Fibroblast of lung (primary cell): ENCODE data around the gene SDK2. TPM values are rescaled to one million over a fixed set of nuclear protein-coding genes. Genes with fewer than 3 reads are reported as not detected.

ENCODE experiments used
- DNase-seq, 2 donors: peaks; one replicate each; pipeline versions ENCODE4 v3.0.0 to v3.0.0-alpha.2; 2010; ENCODE audit warnings: low read depth in 2 of 2
- H2AFZ ChIP-seq: 2 replicates; pipeline ENCODE4 v1.5.1; 2012; ENCODE audit warnings: low read length, control low read depth, inconsistent platforms
- H3K27ac ChIP-seq: 2 replicates; pipeline ENCODE4 v1.5.1; 2011; ENCODE audit warnings: low read length, control low read depth; ENCODE audit not compliant: insufficient read depth
- H3K27me3 ChIP-seq: 2 replicates; pipeline ENCODE4 v1.5.1; 2011; ENCODE audit warnings: mild to moderate bottlenecking, low read length; ENCODE audit not compliant: control insufficient read depth, insufficient read depth
- H3K36me3 ChIP-seq: 2 replicates; pipeline ENCODE4 v1.5.1; 2011; ENCODE audit warnings: low read length; ENCODE audit not compliant: control insufficient read depth, insufficient read depth
- H3K4me1 ChIP-seq: 2 replicates; pipeline ENCODE4 v1.5.1; 2011; ENCODE audit warnings: low read length; ENCODE audit not compliant: control insufficient read depth, insufficient read depth; ENCODE audit errors: extremely low read depth
- H3K4me2 ChIP-seq: 2 replicates; pipeline ENCODE4 v1.5.1; 2011; ENCODE audit warnings: low read length, control low read depth; ENCODE audit not compliant: insufficient read depth; ENCODE audit errors: extremely low read depth
- H3K4me3 ChIP-seq, 4 experiments: fragments of 200-600 bp in 1 of 4; sonication (generic) in 1 of 4; replicated peaks in 1 of 4; 2 replicates each; pipeline ENCODE4 v1.5.1; 2011 to 2016; ENCODE audit warnings: low read length in 4 of 4, low read depth in 3 of 4, mild to moderate bottlenecking in 3 of 4, control low read depth in 2 of 4, inconsistent platforms in 1 of 4, mixed read lengths in 1 of 4; ENCODE audit not compliant: insufficient read depth in 1 of 4; ENCODE audit errors: control extremely low read depth in 1 of 4
- H3K79me2 ChIP-seq: 2 replicates; pipeline ENCODE4 v1.5.1; 2012; ENCODE audit warnings: mild to moderate bottlenecking, low read length, inconsistent platforms; ENCODE audit not compliant: control insufficient read depth, insufficient read depth
- H3K9ac ChIP-seq: 2 replicates; pipeline ENCODE4 v1.5.1; 2011; ENCODE audit warnings: mild to moderate bottlenecking, low read length, control low read depth; ENCODE audit not compliant: insufficient read depth
- H3K9me3 ChIP-seq: 2 replicates; pipeline ENCODE4 v1.5.1; 2012; ENCODE audit warnings: low read depth, low read length; ENCODE audit not compliant: control insufficient read depth, insufficient read depth
- H4K20me1 ChIP-seq: 2 replicates; pipeline ENCODE4 v1.5.1; 2011; ENCODE audit warnings: low read length; ENCODE audit not compliant: control insufficient read depth, insufficient read depth; ENCODE audit errors: extremely low read depth
- EZH2 ChIP-seq: IDR thresholded peaks from 2 replicates; pipeline ENCODE4 v1.5.1; 2012; ENCODE audit warnings: low read length, control low read depth, mild to moderate bottlenecking; ENCODE audit errors: missing control alignments
- polyA plus RNA-seq, 2 donors: library from polyadenylated mRNA; depleted of rRNA in 1 of 2; stranded (reverse) in 1 of 2; unstranded in 1 of 2; fragments of >200 nt; gene quantifications; 2 replicates each; pipeline ENCODE4 v1.2.1, GENCODE V29; 2011 to 2012; ENCODE audit warnings: missing spikeins in 1 of 2
- total RNA-seq: library from RNA; depleted of rRNA; stranded (reverse); fragments of >200 nt; gene quantifications from 2 replicates; pipeline ENCODE4 v1.2.1, GENCODE V29; 2014
- TF ChIP-seq, protein P1 (sequence below), 2 donors: IDR thresholded peaks in 1 of 2; conservative IDR thresholded peaks in 1 of 2; 1 replicate in 1 of 2; 2 replicates in 1 of 2; pipeline ENCODE4 v1.5.1; 2011 to 2012; ENCODE audit warnings: low read length in 2 of 2, control low read depth in 1 of 2, inconsistent platforms in 1 of 2, low read depth in 1 of 2, mild to moderate bottlenecking in 1 of 2

SDK2 gene
- total and polyA plus RNA-seq, 2 donors (not counting 1 experiment from before 2014, with no cell fraction given): under 0.01 to 0.01 TPM

DNA sequence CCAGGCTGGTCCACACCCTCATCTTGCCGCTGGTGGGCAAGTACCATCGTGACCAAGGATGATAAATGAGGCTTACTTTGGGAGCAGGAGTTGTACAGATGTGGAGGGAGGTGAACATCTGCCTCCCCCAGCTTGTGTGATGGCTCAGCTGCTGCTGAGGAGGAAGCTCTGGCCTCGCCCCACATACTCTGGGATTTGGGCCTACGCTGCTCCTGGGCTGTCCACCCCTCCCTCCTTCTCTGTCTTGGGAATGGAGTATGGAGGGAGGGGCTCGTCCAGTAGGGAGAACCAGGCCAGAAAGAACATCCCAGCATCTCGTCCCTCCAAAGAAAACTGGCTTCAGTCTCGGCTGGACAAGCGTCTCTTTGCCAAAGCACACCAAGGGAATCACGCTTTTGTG is 197.6 kb downstream of the SDK2 start:
- Histone ChIP-seq H4K20me1 (no peaks in the 10 kb centered on the region), H3K4me2 (no peak overlapping the region), H3K36me3 (no peaks in the 10 kb centered on the region), H3K27me3 (no peaks in the 10 kb centered on the region), H3K9ac (no peak overlapping the region), H2AFZ (no peak overlapping the region), H3K4me1 (no peaks in the 10 kb centered on the region), H3K9me3 (no peaks in the 10 kb centered on the region), H3K4me3 (no peak overlapping the region), H3K27ac (no peak overlapping the region), H3K79me2 (no peaks in the 10 kb centered on the region)
- no peak for DNase-seq
- no peak for TF ChIP-seq EZH2
- TF ChIP-seq, protein P1, sequence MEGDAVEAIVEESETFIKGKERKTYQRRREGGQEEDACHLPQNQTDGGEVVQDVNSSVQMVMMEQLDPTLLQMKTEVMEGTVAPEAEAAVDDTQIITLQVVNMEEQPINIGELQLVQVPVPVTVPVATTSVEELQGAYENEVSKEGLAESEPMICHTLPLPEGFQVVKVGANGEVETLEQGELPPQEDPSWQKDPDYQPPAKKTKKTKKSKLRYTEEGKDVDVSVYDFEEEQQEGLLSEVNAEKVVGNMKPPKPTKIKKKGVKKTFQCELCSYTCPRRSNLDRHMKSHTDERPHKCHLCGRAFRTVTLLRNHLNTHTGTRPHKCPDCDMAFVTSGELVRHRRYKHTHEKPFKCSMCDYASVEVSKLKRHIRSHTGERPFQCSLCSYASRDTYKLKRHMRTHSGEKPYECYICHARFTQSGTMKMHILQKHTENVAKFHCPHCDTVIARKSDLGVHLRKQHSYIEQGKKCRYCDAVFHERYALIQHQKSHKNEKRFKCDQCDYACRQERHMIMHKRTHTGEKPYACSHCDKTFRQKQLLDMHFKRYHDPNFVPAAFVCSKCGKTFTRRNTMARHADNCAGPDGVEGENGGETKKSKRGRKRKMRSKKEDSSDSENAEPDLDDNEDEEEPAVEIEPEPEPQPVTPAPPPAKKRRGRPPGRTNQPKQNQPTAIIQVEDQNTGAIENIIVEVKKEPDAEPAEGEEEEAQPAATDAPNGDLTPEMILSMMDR (conservative IDR thresholded peaks at IDR 0.05 in 1 of 2, IDR thresholded peaks at IDR 0.05 in 1 of 2; ENCODE audit: low read depth in 1 of 2, low read length in 2 of 2): no peak

DNA sequence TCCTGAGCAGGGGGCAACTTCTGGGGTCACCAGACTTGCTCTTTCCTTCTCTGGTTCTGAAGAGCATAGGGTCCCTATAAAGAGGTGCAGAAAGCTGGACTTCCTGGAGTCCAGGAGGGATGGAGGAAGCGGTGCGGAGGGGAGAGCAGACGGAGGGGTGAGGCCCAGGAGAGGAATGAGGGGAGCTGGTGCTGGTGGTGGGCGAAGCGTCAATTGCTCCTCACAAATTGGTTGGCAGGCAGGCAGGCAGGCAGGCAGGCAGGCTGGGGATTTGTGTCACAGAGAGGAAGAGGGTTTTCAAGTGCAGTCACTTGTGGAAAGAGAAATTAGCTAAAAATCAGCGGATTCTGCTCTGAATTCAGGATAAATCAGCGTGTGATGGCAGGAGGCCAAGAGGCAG is 198.8 kb downstream of the SDK2 start:
- DNase-seq: no peak
- no peak overlapping the region for H3K9ac ChIP-seq
- TF ChIP-seq, protein P1 (conservative IDR thresholded peaks at IDR 0.05 in 1 of 2, IDR thresholded peaks at IDR 0.05 in 1 of 2; ENCODE audit: low read depth in 1 of 2, low read length in 2 of 2): no peak
- TF ChIP-seq EZH2: no peak
- no peaks in the 10 kb centered on the region for H3K36me3 ChIP-seq
- H3K4me3 ChIP-seq: no peak overlapping the region
- H2AFZ ChIP-seq: no peak overlapping the region
- no peaks in the 10 kb centered on the region for H3K79me2 ChIP-seq
- H3K27me3 ChIP-seq: no peaks in the 10 kb centered on the region
- H3K4me1 ChIP-seq: no peaks in the 10 kb centered on the region
- no peaks in the 10 kb centered on the region for H4K20me1 ChIP-seq
- H3K9me3 ChIP-seq: no peaks in the 10 kb centered on the region
- no peak overlapping the region for H3K27ac ChIP-seq
- no peak overlapping the region for H3K4me2 ChIP-seq

DNA sequence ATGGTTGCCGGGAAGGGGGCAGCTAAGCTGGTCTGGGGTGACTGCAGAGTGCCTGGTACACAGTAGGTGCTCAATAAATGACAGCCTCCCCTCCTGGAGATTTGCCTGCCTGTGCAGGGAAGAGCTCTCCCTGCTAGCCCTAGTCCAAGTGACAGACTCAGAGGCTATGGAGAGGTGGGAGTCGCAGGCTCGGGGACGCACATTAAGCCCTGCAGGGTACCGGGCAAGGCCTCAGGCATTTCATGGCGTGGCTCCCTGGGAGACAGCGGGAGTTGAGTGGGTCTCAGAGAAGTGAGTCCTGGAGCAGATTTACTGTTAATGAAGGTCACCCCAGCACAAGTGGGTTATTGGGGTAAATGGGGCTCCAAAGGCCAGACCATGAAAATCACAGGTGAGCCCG is 200.2 kb downstream of the SDK2 start:
- Histone ChIP-seq H3K9ac (no peak overlapping the region), H3K4me2 (no peak overlapping the region), H3K36me3 (no peaks in the 10 kb centered on the region), H3K27me3 (no peaks in the 10 kb centered on the region), H3K79me2 (no peaks in the 10 kb centered on the region), H2AFZ (no peak overlapping the region), H3K27ac (no peak overlapping the region), H3K4me3 (no peak overlapping the region), H4K20me1 (no peaks in the 10 kb centered on the region), H3K9me3 (no peaks in the 10 kb centered on the region), H3K4me1 (no peaks in the 10 kb centered on the region)
- TF ChIP-seq, protein P1 (conservative IDR thresholded peaks at IDR 0.05 in 1 of 2, IDR thresholded peaks at IDR 0.05 in 1 of 2; ENCODE audit: low read depth in 1 of 2, low read length in 2 of 2): no peak
- TF ChIP-seq EZH2: no peak
- no peak for DNase-seq
